ENCODE results near the gene CHID1. TPM values are rescaled to one million over a fixed set of nuclear protein-coding genes. Genes with fewer than 3 reads are reported as not detected.

The CHID1 gene
- total RNA-seq, 2 experiments from 2014 or later: 69.8 to 72.0 TPM

GRCh38 chr11:856397-856796 is 54.2 kb downstream of the CHID1 start:
- POLR2A ChIA-PET: interaction anchor here (1.6 kb wide), 1 partner anchor 10 kb away, joined by 4 read pairs; no protein-coding TSS in a partner anchor
- no peaks in the 10 kb centered on the region for H3K36me3 Mint-ChIP-seq (ENCODE audit: low read depth)

GRCh38 chr11:855796-856195 is 54.8 kb downstream of the CHID1 start:
- ATAC-seq: no peak
- no peak overlapping the region for H3K4me3 Mint-ChIP-seq
- H3K9me3 Mint-ChIP-seq: no peaks in the 10 kb centered on the region
- H3K36me3 Mint-ChIP-seq (ENCODE audit: low read depth): no peaks in the 10 kb centered on the region
- ChIA-PET CTCF (no interaction called here), POLR2A (interaction anchor here (1.6 kb wide), 1 partner anchor 9 kb away, joined by 4 read pairs; no protein-coding TSS in a partner anchor)
- H3K27ac Mint-ChIP-seq: no peak overlapping the region
- DNase-seq: no peak
- intact Hi-C loops (cut with micrococcal nuclease): no loop called here
- H3K4me1 Mint-ChIP-seq (ENCODE audit: low read depth): peaks cover 3% of the 10 kb centered on the region
- TF ChIP-seq CTCF (IDR thresholded peaks at IDR 0.05): no peak
- no peaks in the 10 kb centered on the region for H3K27me3 Mint-ChIP-seq

More at GRCh38 chr11:856397-856796, 54.2 kb downstream of the CHID1 start:
- no peaks in the 10 kb centered on the region for H3K9me3 Mint-ChIP-seq
- no peak for DNase-seq
- H3K4me3 Mint-ChIP-seq: no peak overlapping the region
- ATAC-seq: no peak
- H3K27me3 Mint-ChIP-seq: no peaks in the 10 kb centered on the region
- no peak overlapping the region for H3K27ac Mint-ChIP-seq
- no peak for TF ChIP-seq CTCF (IDR thresholded peaks at IDR 0.05)
- CTCF ChIA-PET: interaction anchor here (0.8 to 1.0 kb wide), 2 partner anchors 8 to 10 kb away, joined by 3 read pairs; no protein-coding TSS in a partner anchor
- intact Hi-C loops (cut with micrococcal nuclease): no loop called here
- H3K4me1 Mint-ChIP-seq (ENCODE audit: low read depth): peaks cover 3% of the 10 kb centered on the region

- CTCF ChIA-PET: no interaction called here
- no peaks in the 10 kb centered on the region for H3K9me3 Mint-ChIP-seq
Measured at GRCh38 chr11:855330-855674, 55.3 kb downstream of the CHID1 start.

GRCh38 chr11:854601-855329 is 55.8 kb downstream of the CHID1 start:
- no peak overlapping the region for H3K4me3 Mint-ChIP-seq
- no peaks in the 10 kb centered on the region for H3K9me3 Mint-ChIP-seq
- peaks cover 3% of the 10 kb centered on the region for H3K4me1 Mint-ChIP-seq (ENCODE audit: low read depth)
- no peaks in the 10 kb centered on the region for H3K36me3 Mint-ChIP-seq (ENCODE audit: low read depth)
- ChIA-PET POLR2A (no interaction called here), CTCF (no interaction called here)
- H3K27me3 Mint-ChIP-seq: no peaks in the 10 kb centered on the region
- intact Hi-C loops (cut with micrococcal nuclease): no loop called here
- ATAC-seq (no peak), DNase-seq (no peak)
- no peak overlapping the region for H3K27ac Mint-ChIP-seq
- TF ChIP-seq CTCF (IDR thresholded peaks at IDR 0.05): no peak

More at GRCh38 chr11:855330-855674, 55.3 kb downstream of the CHID1 start:
- Mint-ChIP-seq H3K27me3 (no peaks in the 10 kb centered on the region), H3K4me1 (ENCODE audit: low read depth) (peaks cover 3% of the 10 kb centered on the region), H3K4me3 (no peak overlapping the region), H3K27ac (no peak overlapping the region), H3K36me3 (ENCODE audit: low read depth) (no peaks in the 10 kb centered on the region)
- POLR2A ChIA-PET: no interaction called here
- DNase-seq (no peak), ATAC-seq (no peak)
- no peak for TF ChIP-seq CTCF (IDR thresholded peaks at IDR 0.05)
- intact Hi-C loops (cut with micrococcal nuclease): no loop called here

GRCh38 chr11:853682-854448 is 56.7 kb downstream of the CHID1 start:
- CTCF ChIA-PET: no interaction called here

More at GRCh38 chr11:853682-854448, 56.7 kb downstream of the CHID1 start:
- TF ChIP-seq CTCF (IDR thresholded peaks at IDR 0.05): no peak
- no peak overlapping the region for H3K27ac Mint-ChIP-seq
- H3K4me3 Mint-ChIP-seq: no peak overlapping the region
- no peaks in the 10 kb centered on the region for H3K9me3 Mint-ChIP-seq
- H3K4me1 Mint-ChIP-seq (ENCODE audit: low read depth): peaks cover 6% of the 10 kb centered on the region
- no peaks in the 10 kb centered on the region for H3K36me3 Mint-ChIP-seq (ENCODE audit: low read depth)
- ATAC-seq (no peak), DNase-seq (no peak)
- H3K27me3 Mint-ChIP-seq: peaks cover 2% of the 10 kb centered on the region
- intact Hi-C loops (cut with micrococcal nuclease): no loop called here
- POLR2A ChIA-PET: no interaction called here

Measured in activated CD8-positive, alpha-beta T cell treated with anti-CD3 and anti-CD28 coated beads for 36 hours (primary cell).